NCI-H1105 treated with DMSO at 0.1 percent for 48 hours (cell line): Measurements from ENCODE around the gene KCNG2.
"Not testable (repeated sequence)": the region's sequence is repeated elsewhere in the genome, so short reads cannot be mapped to it uniquely, and the experiment has no call there.

ENCODE experiments used
- DNase-seq: peaks from one replicate; lab custom pipeline; 2025; lab: John Stamatoyannopoulos, UW

KCNG2 gene

GRCh38 chr18:79853303-79853992 lies 55.7 kb downstream of the KCNG2 start:
- no peak for DNase-seq

- DNase-seq = no peak
Measured at GRCh38 chr18:79853993-79854364, 56.2 kb downstream of the KCNG2 start.

GRCh38 chr18:79855147-79855933 lies 57.6 kb downstream of the KCNG2 start:
- no peak for DNase-seq

GRCh38 chr18:79856119-79857007 lies 58.6 kb downstream of the KCNG2 start:
- DNase-seq = no peak

GRCh38 chr18:79857082-79857671 lies 59.4 kb downstream of the KCNG2 start:
- DNase-seq = peak; percentile 79

- no peak for DNase-seq
Measured at GRCh38 chr18:79859314-79859713, 61.6 kb downstream of the KCNG2 start.

- DNase-seq = no peak
Measured at GRCh38 chr18:79861687-79862086, 63.9 kb downstream of the KCNG2 start.

GRCh38 chr18:79862562-79862961 lies 64.8 kb downstream of the KCNG2 start:
- DNase-seq = no peak

- DNase-seq = no peak
Measured at GRCh38 chr18:79863161-79864005, 65.6 kb downstream of the KCNG2 start.

GRCh38 chr18:79864006-79864725 lies 66.4 kb downstream of the KCNG2 start:
- no peak for DNase-seq

GRCh38 chr18:79864955-79865354 lies 67.2 kb downstream of the KCNG2 start:
- DNase-seq = not testable (repeated sequence)

- DNase-seq = not testable (repeated sequence)
Measured at GRCh38 chr18:79865951-79866350, 68.2 kb downstream of the KCNG2 start.

- DNase-seq = no peak
Measured at GRCh38 chr18:79866889-79867574, 69.3 kb downstream of the KCNG2 start.

- DNase-seq = no peak
Measured at GRCh38 chr18:79867666-79868065, 69.9 kb downstream of the KCNG2 start.

- DNase-seq = no peak
Measured at GRCh38 chr18:79868168-79868784, 70.5 kb downstream of the KCNG2 start.

GRCh38 chr18:79868811-79869541 lies 71.2 kb downstream of the KCNG2 start:
- no peak for DNase-seq

GRCh38 chr18:79869591-79870300 lies 72.0 kb downstream of the KCNG2 start:
- DNase-seq = no peak
